GM12878 (cell line): ENCODE data around the gene EFTUD2. TPM values are rescaled to one million over a fixed set of nuclear protein-coding genes. Genes with fewer than 3 reads are reported as not detected.

Source experiments
- ATAC-seq: fragments of 200-7000 bp; cut with Tn5 transposase; 3 replicates; pipeline ENCODE4 v1.9.1; 2020; ENCODE audit warnings: mild to moderate bottlenecking, moderate library complexity
- BruUV-seq: library from RNA; stranded (reverse); fragments of 400-500 nt; replicated peaks from 2 replicates; lab custom pipeline; 2021; lab: Mats Ljungman, UMichigan
- CTCF ChIA-PET: fragments of 300-600 bp; sonication (Branson Sonifier 250); formaldehyde crosslinking; extraction: SDS; loops from one replicate; lab custom pipeline; 2021; ENCODE audit warnings: inconsistent platforms; lab: Yijun Ruan, JAX
- POLR2A ChIA-PET: fragments of 350-600 bp; formaldehyde crosslinking; extraction: SDS; loops from one replicate; lab custom pipeline; 2021; ENCODE audit warnings: inconsistent platforms; lab: Charles Lee
- RAD21 ChIA-PET: fragments of 300-600 bp; sonication (Branson Sonifier 250); formaldehyde crosslinking; loops from one replicate; lab custom pipeline; 2023; ENCODE audit warnings: antibody characterized with exemption; ENCODE audit not compliant: unreplicated experiment; lab: Charles Lee
- SMC1A ChIA-PET: fragments of 300-600 bp; sonication (Branson Sonifier 250); formaldehyde crosslinking; loops from one replicate; lab custom pipeline; 2023; ENCODE audit not compliant: unreplicated experiment, uncharacterized antibody; lab: Charles Lee
- DNase-seq: peaks from one replicate; pipeline ENCODE4 v3.0.0-alpha.2; 2011; ENCODE audit warnings: low read depth, low spot score
- FAIRE-seq: peaks from 3 replicates; lab custom pipeline; 2011; peaks lifted over from hg19 to GRCh38; lab: Jason Lieb, UNC
- H2AFZ ChIP-seq: 2 replicates; pipeline ENCODE4 v1.6.0; 2011; ENCODE audit warnings: low read depth, low read length, control low read depth; ENCODE audit not compliant: control insufficient read depth
- H3K27ac ChIP-seq: 2 replicates; pipeline ENCODE4 v1.5.1; 2011; ENCODE audit warnings: control low read depth; ENCODE audit not compliant: control insufficient read depth, insufficient read depth
- H3K27me3 ChIP-seq, 2 experiments: replicated peaks in 1 of 2; 2 replicates each; pipeline versions ENCODE4 v1.6.0 to v1.6.1; 2011; ENCODE audit warnings: low read length in 1 of 2; ENCODE audit not compliant: control insufficient read depth in 2 of 2, insufficient read depth in 2 of 2
- H3K36me3 ChIP-seq, 2 experiments: 2 replicates each; pipeline ENCODE4 v1.5.1; 2011; ENCODE audit warnings: low read length in 1 of 2; ENCODE audit not compliant: control insufficient read depth in 2 of 2, insufficient read depth in 2 of 2
- H3K4me1 ChIP-seq: 2 replicates; pipeline ENCODE4 v1.6.1; 2011; ENCODE audit warnings: mild to moderate bottlenecking, low read length, moderate library complexity, mixed read lengths; ENCODE audit not compliant: control insufficient read depth, insufficient read depth
- H3K4me2 ChIP-seq: 2 replicates; pipeline ENCODE4 v1.6.0; 2011; ENCODE audit warnings: control low read depth; ENCODE audit not compliant: control insufficient read depth, insufficient read depth
- H3K4me3 ChIP-seq: fragments of 200-600 bp; sonication (generic); 2 replicates; pipeline ENCODE4 v1.5.1; 2016
- H3K79me2 ChIP-seq: 2 replicates; pipeline ENCODE4 v1.6.0; 2011; ENCODE audit warnings: low read length; ENCODE audit not compliant: control insufficient read depth, insufficient read depth
- H3K9ac ChIP-seq: 2 replicates; pipeline ENCODE4 v1.8.0; 2011; ENCODE audit warnings: low read length, control low read depth, mixed read lengths; ENCODE audit not compliant: control insufficient read depth, insufficient read depth
- H3K9me3 ChIP-seq: replicated peaks from 3 replicates; pipeline ENCODE4 v1.5.1; 2011; ENCODE audit warnings: mild to moderate bottlenecking, low read length; ENCODE audit not compliant: control insufficient read depth, insufficient read depth
- H4K20me1 ChIP-seq: 2 replicates; pipeline ENCODE4 v1.6.0; 2011; ENCODE audit not compliant: control insufficient read depth, insufficient read depth
- BHLHE40 ChIP-seq, 2 experiments: fragments of 450-650 bp in 1 of 2; IDR thresholded peaks; 2 replicates each; pipeline ENCODE4 v1.6.1; 2011 to 2017; ENCODE audit warnings: low read depth in 2 of 2, borderline replicate concordance in 1 of 2, improper control_type of control experiment in 1 of 2, low read length in 1 of 2, mild to moderate bottlenecking in 1 of 2
- CTCF ChIP-seq, 3 experiments: IDR thresholded peaks in 2 of 3; conservative IDR thresholded peaks in 1 of 3; 2 replicates each; pipeline ENCODE4 v1.5.1; 2011; ENCODE audit warnings: low read depth in 3 of 3, low read length in 3 of 3, mild to moderate bottlenecking in 3 of 3, control low read depth in 2 of 3, moderate library complexity in 2 of 3, inconsistent platforms in 1 of 3, mixed read lengths in 1 of 3; ENCODE audit not compliant: control insufficient read depth in 2 of 3, insufficient read depth in 1 of 3; ENCODE audit errors: extremely low read depth in 1 of 3
- DPF2 ChIP-seq: fragments of 450-650 bp; IDR thresholded peaks from 2 replicates; pipeline ENCODE4 v1.6.1; 2017; ENCODE audit warnings: mild to moderate bottlenecking
- FOXM1 ChIP-seq: IDR thresholded peaks from 2 replicates; pipeline ENCODE4 v1.6.1; 2012; ENCODE audit warnings: low read depth, mild to moderate bottlenecking, inconsistent platforms, low read length, moderate library complexity
- HDAC2 ChIP-seq: fragments of 200-600 bp; sonication (generic); IDR thresholded peaks from 2 replicates; pipeline ENCODE4 v1.6.1; 2017
- RAD21 ChIP-seq: IDR thresholded peaks from 2 replicates; pipeline ENCODE4 v1.6.1; 2011; ENCODE audit warnings: mild to moderate bottlenecking, low read depth, low read length, moderate library complexity; ENCODE audit not compliant: insufficient read depth
- WGBS: methylation state at CpG from one replicate; pipeline ENCODE4 v1.1.6; 2016; ENCODE audit warnings: low lambda C conversion rate; ENCODE audit not compliant: insufficient replicate concordance, insufficient coverage; ENCODE audit errors: missing lambda C conversion rate; 5-methylcytosine and 5-hydroxymethylcytosine counted together
- in situ Hi-C: fragments of 300-500 bp; cut with MboI; formaldehyde crosslinking; loops from 9 replicates; pipeline ENCODE4 v1.14.3; 2018; ENCODE audit warnings: mixed read lengths
- intact Hi-C: fragments of 100-400 bp; cut with micrococcal nuclease; formaldehyde crosslinking; loops from one replicate; pipeline ENCODE4 v1.14.2; 2022; ENCODE audit not compliant: unreplicated experiment
- polyA plus RNA-seq, 11 experiments: library from polyadenylated mRNA; depleted of rRNA in 4 of 11; unstranded in 6 of 11; stranded (reverse) in 5 of 11; fragments of >200 nt; fragmentation: Nextera tagmentation in 4 of 11; fragmentation: Illumina TruSeq in 1 of 11; extraction: Ambion mirVana in 4 of 11; extraction: Trizol in 1 of 11; gene quantifications; 1 replicate in 1 of 11; 2 replicates in 10 of 11; pipeline versions ENCODE4 v1.2.1 to v1.2.3, GENCODE V29; 2011 to 2016; ENCODE audit warnings: inconsistent platforms in 2 of 11, missing spikeins in 2 of 11, low read depth in 1 of 11
- total RNA-seq, 4 experiments: library from RNA; depleted of rRNA in 3 of 4; stranded (reverse); fragments of >200 nt in 3 of 4; fragmentation: Illumina TruSeq in 1 of 4; extraction: Trizol in 1 of 4; gene quantifications; 2 replicates each; pipeline versions ENCODE4 v1.2.1 to v1.2.3, GENCODE V29; 2013 to 2021

EFTUD2 gene
- total and polyA plus RNA-seq, 10 of the 15 experiments (the other 5 are each of a cell fraction or from before 2014, with no cell fraction given), result 33.0 to 198 (median 126) TPM

- TF ChIP-seq FOXM1, result no peak
- no peak for TF ChIP-seq HDAC2
Measured at GRCh38 chr17:44912763-44913544, 13.7 kb upstream of the EFTUD2 start (continued).

GRCh38 chr17:44911133-44912001, 12.1 kb upstream of the EFTUD2 start:
- TF ChIP-seq RAD21 (peak; percentile 13; the same call in 1 of the 2 replicates), CTCF (IDR thresholded peaks at IDR 0.05 in 2 of 3, conservative IDR thresholded peaks at IDR 0.05 in 1 of 3; ENCODE audit: control insufficient read depth in 2 of 3, extremely low read depth in 1 of 3, insufficient read depth in 1 of 3, low read depth in 3 of 3, low read length in 3 of 3) (peak; percentile 44 to 49 (median 44); a peak in 5 of 6 replicates), BHLHE40 (IDR thresholded peaks at IDR 0.05; ENCODE audit: borderline replicate concordance in 1 of 2, low read depth in 2 of 2, low read length in 1 of 2) (peak in 1 of 2 experiments; percentile 76; a peak in 2 of 4 replicates), DPF2 (no peak)
- DNase-seq (no peak), FAIRE-seq (no peak), ATAC-seq (peak; percentile 91)
- 44% methylated on average over 50 of the region's 56 CpGs for WGBS
- H3K9me3 ChIP-seq, result no peaks in the 10 kb centered on the region
- SMC1A ChIA-PET, result interaction anchor here (2.6 kb wide), 1 partner anchor 9 kb away, joined by 12 read pairs; no protein-coding TSS in a partner anchor
- in situ Hi-C loops (no loop called here), intact Hi-C loops (no loop called here)
- H4K20me1 ChIP-seq, result no peaks in the 10 kb centered on the region
- CTCF ChIA-PET, result interaction anchor here (0.5 to 2.6 kb wide), 10 partner anchors 9 to 224 kb away, joined by 3 to 17 read pairs (median 6); partner anchors contain the start of gene ACBD4
- RAD21 ChIA-PET, result no interaction called here
- no TSS peak for BruUV-seq
- H3K79me2 ChIP-seq, result no peaks in the 10 kb centered on the region
- H3K4me3 ChIP-seq, result no peak overlapping the region
- no peak overlapping the region for H3K27ac ChIP-seq
- peak overlapping the region; percentile 35 for H2AFZ ChIP-seq
- no peaks in the 10 kb centered on the region; a peak in 3 of 4 replicates for H3K27me3 ChIP-seq
- H3K36me3 ChIP-seq, result no peaks in the 10 kb centered on the region
- H3K9ac ChIP-seq, result no peak overlapping the region
- peaks cover 9% of the 10 kb centered on the region for H3K4me1 ChIP-seq
- H3K4me2 ChIP-seq, result peak overlapping the region; percentile 50; the same call in 1 of the 2 replicates
- POLR2A ChIA-PET, result interaction anchor here (0.6 kb wide), 1 partner anchor 129 kb away, joined by 3 read pairs; no protein-coding TSS in a partner anchor
